B cell (primary cell): ENCODE measurements around the gene IMPA2. TPM values are rescaled to one million over a fixed set of nuclear protein-coding genes. Genes with fewer than 3 reads are reported as not detected.

Source experiments
- ATAC-seq: fragments of 200-7000 bp; cut with Tn5 transposase; one replicate; pipeline ENCODE4 v1.10.0; 2021; ENCODE audit warnings: low read depth, mild to moderate bottlenecking, moderate number of reproducible peaks, moderate library complexity
- CTCF ChIA-PET: fragments of 350-600 bp; sonication (Branson Sonifier 250); formaldehyde crosslinking; loops from one replicate; lab custom pipeline; 2021; ENCODE audit warnings: antibody characterized with exemption, inconsistent platforms; lab: Charles Lee
- POLR2A ChIA-PET: fragments of 350-600 bp; sonication (Branson Sonifier 250); formaldehyde crosslinking; loops from one replicate; lab custom pipeline; 2021; ENCODE audit warnings: antibody characterized with exemption; lab: Charles Lee
- DNase-seq: peaks from one replicate; pipeline ENCODE4 v3.0.0; 2013
- H2AFZ ChIP-seq: 2 replicates; pipeline ENCODE4 v1.6.1; 2012; ENCODE audit warnings: mild to moderate bottlenecking, low read depth, low read length; ENCODE audit not compliant: insufficient read depth, poor library complexity, severe bottlenecking
- H3K27ac ChIP-seq, 2 donors: 1 replicate in 1 of 2; 2 replicates in 1 of 2; pipeline ENCODE4 v1.5.1; 2012 to 2013; ENCODE audit warnings: low read length in 2 of 2, mild to moderate bottlenecking in 2 of 2, moderate library complexity in 1 of 2
- H3K27me3 ChIP-seq, 4 experiments: fragments of 200-600 bp in 1 of 4; sonication (generic) in 1 of 4; replicated peaks in 1 of 4; 1 replicate in 2 of 4; 2 replicates in 2 of 4; pipeline versions ENCODE4 v1.6.1 to v1.7.0; 2013 to 2016; ENCODE audit warnings: low read length in 3 of 4, mild to moderate bottlenecking in 2 of 4, mixed read lengths in 1 of 4, moderate library complexity in 1 of 4; ENCODE audit not compliant: insufficient read depth in 4 of 4, control insufficient read depth in 3 of 4; ENCODE audit errors: control extremely low read depth in 1 of 4
- H3K36me3 ChIP-seq, 2 experiments: replicated peaks in 1 of 2; 1 replicate in 1 of 2; 2 replicates in 1 of 2; pipeline versions ENCODE4 v1.6.1 to v1.7.1; 2013; ENCODE audit warnings: low read length in 1 of 2; ENCODE audit not compliant: insufficient read depth in 2 of 2, control insufficient read depth in 1 of 2; ENCODE audit errors: control extremely low read depth in 1 of 2, extremely low read depth in 1 of 2
- H3K4me1 ChIP-seq, 2 donors: fragments of 200-600 bp in 1 of 2; sonication (generic) in 1 of 2; 1 replicate in 1 of 2; 2 replicates in 1 of 2; pipeline versions ENCODE4 v1.5.1 to v1.6.1; 2013 to 2017; ENCODE audit warnings: low read length in 2 of 2; ENCODE audit not compliant: control insufficient read depth in 2 of 2, insufficient read depth in 2 of 2
- H3K4me2 ChIP-seq: replicated peaks from 2 replicates; pipeline ENCODE3; 2012; ENCODE audit warnings: mild to moderate bottlenecking, low read depth, low read length; ENCODE audit not compliant: poor library complexity, severe bottlenecking
- H3K4me3 ChIP-seq, 5 experiments: fragments of 200-600 bp in 1 of 5; sonication (generic) in 1 of 5; 1 replicate in 3 of 5; 2 replicates in 2 of 5; pipeline versions ENCODE4 v1.5.1 to v1.7.0; 2011 to 2016; ENCODE audit warnings: low read length in 4 of 5, mild to moderate bottlenecking in 4 of 5, low read depth in 2 of 5, control low read depth in 1 of 5, moderate library complexity in 1 of 5; ENCODE audit not compliant: insufficient read depth in 1 of 5; ENCODE audit errors: control extremely low read depth in 1 of 5, extremely low read depth in 1 of 5
- H3K79me2 ChIP-seq: fragments of 200-600 bp; sonication (generic); one replicate; pipeline ENCODE4 v1.6.0; 2016; ENCODE audit warnings: low read length; ENCODE audit not compliant: control insufficient read depth, insufficient read depth
- H3K9ac ChIP-seq: fragments of 200-600 bp; sonication (generic); 2 replicates; pipeline ENCODE4 v1.6.1; 2017; ENCODE audit warnings: mild to moderate bottlenecking, low read length, moderate library complexity
- H3K9me3 ChIP-seq, 3 donors: one replicate each; pipeline versions ENCODE4 v1.6.1 to v1.7.1; 2013; ENCODE audit warnings: low read length in 2 of 3; ENCODE audit not compliant: control insufficient read depth in 2 of 3, insufficient read depth in 1 of 3; ENCODE audit errors: control extremely low read depth in 1 of 3
- H4K20me1 ChIP-seq: 2 replicates; pipeline ENCODE4 v1.6.0; 2012; ENCODE audit warnings: mild to moderate bottlenecking, low read length; ENCODE audit not compliant: insufficient read depth, control insufficient read depth, poor library complexity, severe bottlenecking
- H3K27ac Mint-ChIP-seq: one replicate; pipeline ENCODE4 v1.8.0; 2021; ENCODE audit warnings: mixed read lengths
- H3K27me3 Mint-ChIP-seq: one replicate; pipeline ENCODE4 v1.8.0; 2021; ENCODE audit warnings: mixed read lengths
- H3K4me1 Mint-ChIP-seq: one replicate; pipeline ENCODE4 v1.8.0; 2021; ENCODE audit warnings: mixed read lengths
- H3K4me3 Mint-ChIP-seq: one replicate; pipeline ENCODE4 v1.8.0; 2021; ENCODE audit warnings: mixed read lengths
- H3K9me3 Mint-ChIP-seq: one replicate; pipeline ENCODE4 v1.8.0; 2022; ENCODE audit warnings: mixed read lengths; ENCODE audit not compliant: insufficient read depth
- EZH2 ChIP-seq: IDR thresholded peaks from 2 replicates; pipeline ENCODE4 v1.6.1; 2012; ENCODE audit warnings: borderline replicate concordance, low read depth, mild to moderate bottlenecking, moderate library complexity, low read length; ENCODE audit not compliant: insufficient read depth, poor library complexity, severe bottlenecking
- WGBS: methylation state at CpG from one replicate; pipeline ENCODE4 v1.1.5; 2013; ENCODE audit warnings: missing lambda C conversion rate; ENCODE audit not compliant: insufficient coverage; 5-methylcytosine and 5-hydroxymethylcytosine counted together
- intact Hi-C: fragments of 100-400 bp; cut with micrococcal nuclease; formaldehyde crosslinking; loops from one replicate; pipeline ENCODE4 v1.10.0; 2022
- polyA plus RNA-seq: library from polyadenylated mRNA; depleted of rRNA; stranded (reverse); fragments of >200 nt; gene quantifications from 2 replicates; pipeline ENCODE4 v1.2.3, GENCODE V29; 2012
- total RNA-seq, 2 donors: library from RNA; stranded (reverse); fragments of 120-200 nt in 1 of 2; gene quantifications; 1 replicate in 1 of 2; 2 replicates in 1 of 2; pipeline versions ENCODE4 v1.2.3 to v1.2.4, GENCODE V29; 2013 to 2022
- TF ChIP-seq, protein P1 (sequence below): fragments of 200-600 bp; IDR thresholded peaks from one replicate; pipeline ENCODE4 v1.8.0; 2022; ENCODE audit warnings: antibody characterized with exemption, mild to moderate bottlenecking

The IMPA2 gene
- total and polyA plus RNA-seq, 2 donors (not counting 1 experiment from before 2014, with no cell fraction given): 8.0 to 11.7 TPM

GRCh38 chr18:12034241-12035100 is 53.2 kb downstream of the IMPA2 start:
- intact Hi-C loops: loop anchor here (5.0 kb wide), 1 partner anchor 722 kb away; no protein-coding TSS in a partner anchor
- Histone ChIP-seq H3K9ac (no peak overlapping the region), H3K9me3 (peaks cover 0 to 3% (median 0%) of the 10 kb centered on the region in 3 donors), H3K4me3 (no peak overlapping the region), H2AFZ (no peak overlapping the region), H3K79me2 (no peaks in the 10 kb centered on the region), H3K27ac (no peak overlapping the region), H3K4me1 (peaks cover 15 to 20% of the 10 kb centered on the region in 2 donors), H3K4me2 (no peak overlapping the region), H4K20me1 (no peaks in the 10 kb centered on the region), H3K36me3 (no peaks in the 10 kb centered on the region), H3K27me3 (peaks cover 0 to 10% (median 2%) of the 10 kb centered on the region in 4 experiments)
- CTCF ChIA-PET: interaction anchor here (1.5 to 11.5 kb wide), 2 partner anchors 39 to 96 kb away, joined by 5 to 201 read pairs; no protein-coding TSS in a partner anchor
- peaks cover 24% of the 10 kb centered on the region for H3K4me1 Mint-ChIP-seq
- H3K4me3 Mint-ChIP-seq: no peak overlapping the region
- peak; percentile 28 for DNase-seq
- TF ChIP-seq EZH2: no peak
- TF ChIP-seq, protein P1, sequence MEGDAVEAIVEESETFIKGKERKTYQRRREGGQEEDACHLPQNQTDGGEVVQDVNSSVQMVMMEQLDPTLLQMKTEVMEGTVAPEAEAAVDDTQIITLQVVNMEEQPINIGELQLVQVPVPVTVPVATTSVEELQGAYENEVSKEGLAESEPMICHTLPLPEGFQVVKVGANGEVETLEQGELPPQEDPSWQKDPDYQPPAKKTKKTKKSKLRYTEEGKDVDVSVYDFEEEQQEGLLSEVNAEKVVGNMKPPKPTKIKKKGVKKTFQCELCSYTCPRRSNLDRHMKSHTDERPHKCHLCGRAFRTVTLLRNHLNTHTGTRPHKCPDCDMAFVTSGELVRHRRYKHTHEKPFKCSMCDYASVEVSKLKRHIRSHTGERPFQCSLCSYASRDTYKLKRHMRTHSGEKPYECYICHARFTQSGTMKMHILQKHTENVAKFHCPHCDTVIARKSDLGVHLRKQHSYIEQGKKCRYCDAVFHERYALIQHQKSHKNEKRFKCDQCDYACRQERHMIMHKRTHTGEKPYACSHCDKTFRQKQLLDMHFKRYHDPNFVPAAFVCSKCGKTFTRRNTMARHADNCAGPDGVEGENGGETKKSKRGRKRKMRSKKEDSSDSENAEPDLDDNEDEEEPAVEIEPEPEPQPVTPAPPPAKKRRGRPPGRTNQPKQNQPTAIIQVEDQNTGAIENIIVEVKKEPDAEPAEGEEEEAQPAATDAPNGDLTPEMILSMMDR: no peak
- ATAC-seq: no peak
- H3K9me3 Mint-ChIP-seq: no peaks in the 10 kb centered on the region
- no peak overlapping the region for H3K27ac Mint-ChIP-seq
- H3K27me3 Mint-ChIP-seq: no peaks in the 10 kb centered on the region
- POLR2A ChIA-PET: interaction anchor here (0.5 kb wide), 1 partner anchor 375 kb away, joined by 9 read pairs; no protein-coding TSS in a partner anchor
- 87% methylated on average over 7 of the region's 8 CpGs for WGBS
